ENCODE results near the gene IBSP.

The IBSP gene

DNA sequence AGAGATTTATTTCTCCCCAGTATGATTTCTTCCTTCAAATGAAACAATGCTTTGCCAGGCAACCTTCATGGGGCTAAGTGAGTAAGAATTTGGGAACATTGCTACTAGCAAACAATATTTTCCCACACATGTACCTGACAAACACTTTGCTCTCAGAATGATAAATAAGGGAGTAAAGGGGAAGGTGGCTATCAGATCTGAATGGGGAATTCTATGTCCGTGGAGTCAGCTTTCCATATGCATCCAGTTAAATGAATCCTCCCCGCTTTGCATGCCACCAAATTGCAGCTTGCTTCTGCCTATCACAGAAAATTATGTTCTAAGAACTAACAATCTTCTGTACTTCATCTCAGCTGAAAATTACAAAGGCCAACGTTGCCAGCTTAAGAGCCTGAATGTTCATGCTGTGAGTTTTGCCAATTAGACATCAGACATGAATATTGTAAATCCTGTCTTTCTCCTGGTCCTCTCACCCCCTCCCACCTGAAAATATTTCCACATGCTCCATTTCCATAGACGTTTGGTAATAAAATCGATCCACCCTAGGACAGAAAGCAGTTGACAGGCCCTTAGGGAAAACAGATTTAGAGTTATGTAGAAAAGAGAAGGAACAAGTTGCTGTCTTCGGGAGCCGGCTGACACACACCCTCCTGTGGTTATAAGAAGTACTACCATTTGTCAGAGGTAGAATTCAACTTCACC, 39.7 kb downstream of the IBSP start:
- DNase-seq: no peak

DNA sequence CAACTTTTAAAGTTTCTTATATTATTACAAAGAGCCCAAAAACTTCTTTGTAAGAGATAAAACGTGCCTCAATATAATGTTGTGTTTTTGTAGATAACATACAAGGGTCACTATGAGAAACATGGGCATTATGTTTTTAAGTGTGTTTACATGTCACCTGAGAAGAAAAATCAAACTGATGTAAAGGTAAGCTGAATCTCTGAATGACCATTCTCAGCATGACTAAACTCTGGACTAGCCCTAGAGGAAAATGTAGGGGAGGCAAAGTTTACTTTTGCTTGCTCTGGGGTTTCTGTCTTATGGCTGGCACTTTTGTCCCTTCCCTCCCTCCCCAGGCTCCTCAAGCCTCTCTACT, 40.2 kb downstream of the IBSP start:
- DNase-seq: no peak

DNA sequence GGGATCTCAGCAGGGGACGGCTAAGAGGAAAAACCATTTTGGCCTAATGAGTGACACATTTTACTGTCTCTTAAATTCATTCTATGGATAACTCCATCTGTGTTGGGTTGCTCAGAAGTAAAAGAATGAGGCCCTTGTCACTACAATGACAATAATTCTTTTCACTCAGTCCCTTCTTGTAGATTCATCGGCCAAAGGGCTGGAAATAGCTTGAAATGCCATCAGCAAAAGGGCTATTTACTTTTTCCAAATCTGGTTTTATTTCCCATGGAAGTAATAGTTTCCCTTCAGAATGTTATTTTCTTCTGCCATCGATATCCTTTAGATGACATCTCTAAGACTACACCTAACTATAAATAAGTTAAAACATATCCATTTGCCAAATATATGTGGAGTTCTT, 40.8 kb downstream of the IBSP start:
- DNase-seq: no peak

DNA sequence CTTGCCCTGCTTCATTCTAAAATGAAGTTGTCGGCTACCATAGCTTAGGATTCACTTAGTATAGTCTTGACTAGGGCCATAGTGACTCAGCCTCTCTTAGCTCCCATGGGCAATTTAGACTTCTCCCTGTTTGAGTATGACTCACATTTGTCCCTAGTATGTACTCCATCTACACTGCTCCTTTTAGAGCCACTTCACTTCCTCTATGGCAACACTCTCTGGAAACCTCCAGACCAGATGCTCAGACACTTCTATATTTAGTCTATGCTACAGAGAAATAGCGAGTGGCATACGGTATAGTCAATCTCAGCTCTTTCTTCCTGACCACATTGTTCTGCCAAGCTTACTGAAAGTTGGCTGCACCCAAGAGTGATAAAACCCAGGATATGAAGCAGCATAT, 44.6 kb downstream of the IBSP start:
- no peak for DNase-seq

- no peak for DNase-seq
Observed at GRCh38 chr4:87844452-87844851, 45.1 kb downstream of the IBSP start.

DNA sequence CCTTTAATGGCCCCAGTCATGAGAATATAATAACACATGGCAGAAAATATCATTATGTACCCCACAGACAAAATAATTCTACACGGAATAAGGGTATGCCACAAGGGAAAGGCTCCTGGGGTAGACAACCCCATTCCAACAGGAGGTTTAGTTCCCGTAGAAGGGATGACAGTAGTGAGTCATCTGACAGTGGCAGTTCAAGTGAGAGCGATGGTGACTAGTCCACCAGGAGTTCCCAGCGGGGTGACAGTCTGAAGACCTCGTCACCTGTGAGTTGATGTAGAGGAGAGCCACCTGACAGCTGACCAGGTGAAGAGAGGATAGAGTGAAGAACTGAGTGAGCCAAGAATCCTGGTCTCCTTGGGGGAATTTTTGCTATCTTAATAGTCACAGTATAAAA, 46.9 kb downstream of the IBSP start:
- no peak for DNase-seq

DNA sequence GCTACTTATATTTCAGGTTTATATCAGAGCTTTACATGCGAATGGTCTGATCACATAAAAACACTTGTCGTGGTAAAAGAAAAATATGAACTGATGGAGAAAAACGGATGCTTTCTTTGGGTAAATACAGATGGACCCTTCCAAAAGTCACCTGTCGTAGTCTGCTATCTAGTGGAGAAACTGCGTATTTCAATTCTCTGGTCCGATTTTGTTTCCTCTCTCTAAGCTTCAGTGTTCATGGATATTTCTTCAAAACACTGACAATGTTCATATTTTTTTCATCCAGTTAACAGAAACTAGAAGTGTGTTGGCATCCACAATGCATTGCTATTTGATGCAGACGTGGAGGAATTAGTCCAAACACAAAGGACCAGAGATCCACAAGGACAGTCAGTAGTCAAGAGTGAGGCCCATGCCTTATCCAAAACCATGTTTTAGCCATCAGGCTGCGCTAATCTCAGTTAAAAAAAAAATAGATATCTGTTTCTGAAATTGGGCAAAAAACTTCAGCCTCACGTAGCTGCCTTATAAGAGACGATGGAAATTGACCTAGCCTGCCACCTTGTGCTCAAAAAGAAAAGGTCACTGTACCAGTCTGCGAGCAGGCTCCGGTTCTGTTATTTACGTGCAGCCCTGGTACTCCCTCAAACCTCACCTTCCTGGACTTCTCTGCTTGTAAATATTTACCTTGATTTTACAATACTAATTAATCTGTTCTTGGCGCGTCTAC, 49.4 kb downstream of the IBSP start:
- no peak for DNase-seq

GRCh38 chr4:87849612-87850011, 50.3 kb downstream of the IBSP start:
- DNase-seq: no peak

DNA sequence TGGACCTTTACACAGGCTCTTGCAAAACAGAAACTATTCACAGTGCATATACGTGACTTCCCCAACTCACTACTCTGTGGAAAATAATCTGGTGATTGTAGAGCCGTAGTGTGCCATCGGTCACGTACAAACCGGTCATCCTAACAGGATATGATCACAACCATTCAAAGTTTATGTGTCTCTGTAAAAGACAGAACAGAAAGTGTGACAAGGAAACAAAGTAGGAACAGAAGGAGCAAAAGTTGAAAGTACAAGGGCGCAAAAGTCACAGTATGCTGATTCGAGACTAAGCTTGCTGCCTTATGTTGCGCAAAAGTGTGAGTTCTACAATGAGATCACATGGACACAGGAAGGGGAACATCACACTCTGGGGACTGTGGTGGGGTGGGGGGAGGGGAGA, 52.0 kb downstream of the IBSP start:
- DNase-seq: no peak

DNA sequence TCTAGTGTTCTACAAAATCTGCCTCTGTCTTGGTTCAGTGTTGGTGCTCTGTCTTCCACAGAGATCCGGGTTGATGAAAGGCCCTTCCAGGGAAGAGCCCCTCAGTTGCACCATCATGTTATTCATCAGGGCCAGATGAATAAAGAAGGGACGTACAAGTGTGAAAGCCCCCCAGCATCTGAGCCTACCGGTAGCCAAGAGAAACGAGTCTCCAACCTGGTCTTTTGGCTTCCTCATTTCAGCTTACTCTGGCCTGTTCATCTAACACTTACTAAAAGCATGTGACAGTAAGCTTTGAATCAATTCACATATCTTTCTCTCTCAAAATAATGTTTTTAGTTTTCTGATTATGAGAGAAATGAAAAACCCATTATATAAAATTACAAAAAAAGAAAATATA, 52.6 kb downstream of the IBSP start:
- DNase-seq: no peak

GRCh38 chr4:87853108-87853507, 53.8 kb downstream of the IBSP start:
- DNase-seq: no peak

GRCh38 chr4:87853891-87854290, 54.5 kb downstream of the IBSP start:
- no peak for DNase-seq

- no peak for DNase-seq
Observed at GRCh38 chr4:87855559-87855958, 56.2 kb downstream of the IBSP start.

DNA sequence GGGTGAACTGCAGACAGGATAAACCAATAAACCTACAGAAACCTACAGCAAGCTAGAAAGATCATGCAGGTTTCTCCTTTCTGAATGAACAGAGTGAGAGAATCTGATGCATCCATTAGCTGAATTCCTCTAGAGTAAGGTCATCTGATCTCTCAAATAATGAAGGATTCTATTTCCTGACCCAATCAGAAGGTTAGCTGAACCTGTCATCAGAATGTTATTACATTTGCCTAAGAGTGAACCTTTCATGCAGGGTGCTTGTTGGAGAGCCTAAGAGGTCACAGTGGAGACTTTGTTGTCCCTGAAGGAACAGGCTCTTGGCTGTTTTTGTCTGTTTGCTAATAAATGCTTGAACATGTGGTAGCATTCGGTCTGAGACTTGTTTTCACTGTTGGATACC, 57.5 kb downstream of the IBSP start:
- no peak for DNase-seq

DNA sequence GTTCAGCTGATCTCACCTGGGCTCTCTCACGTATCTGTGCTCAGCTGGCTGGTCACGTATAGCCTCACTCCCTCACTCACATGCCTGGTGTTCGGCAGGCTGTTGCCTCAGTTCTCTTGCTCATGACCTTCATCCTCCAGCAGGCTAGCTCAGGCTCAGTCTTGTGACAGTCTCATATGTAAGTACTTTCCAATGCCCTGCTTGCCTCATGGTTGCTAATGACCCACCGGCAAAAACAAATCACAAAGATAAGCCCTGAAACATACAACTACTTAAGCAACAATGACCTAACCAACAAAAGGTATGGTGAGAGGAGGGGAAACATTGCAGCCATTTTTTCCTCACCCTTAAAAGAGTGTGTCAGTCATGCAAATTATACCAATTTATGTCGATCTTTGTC, 58.4 kb downstream of the IBSP start:
- no peak for DNase-seq

Data from activated CD4-positive, alpha-beta T cell treated with anti-CD3 and anti-CD28 coated beads for 1 hour (primary cell).